Endodermal cell (in vitro differentiated cells): ENCODE data around the gene KYNU. TPM values are rescaled to one million over a fixed set of nuclear protein-coding genes. Genes with fewer than 3 reads are reported as not detected.
"Not testable (repeated sequence)": the region's sequence is repeated elsewhere in the genome, so short reads cannot be mapped to it uniquely, and the experiment has no call there.

Experiments used
- DNase-seq: peaks from one replicate; pipeline ENCODE4 v3.0.0-alpha.2; 2017
- H3K27ac ChIP-seq: 2 replicates; pipeline ENCODE4 v1.5.1; 2013; ENCODE audit warnings: mild to moderate bottlenecking, low read depth, low read length, moderate library complexity
- H3K27me3 ChIP-seq: 2 replicates; pipeline ENCODE4 v1.6.1; 2013; ENCODE audit warnings: mild to moderate bottlenecking, low read length, moderate library complexity; ENCODE audit not compliant: insufficient read depth, control insufficient read depth, poor library complexity, severe bottlenecking
- H3K36me3 ChIP-seq: 2 replicates; pipeline ENCODE4 v1.7.0; 2013; ENCODE audit warnings: mild to moderate bottlenecking, low read length, moderate library complexity; ENCODE audit not compliant: control insufficient read depth, insufficient read depth
- H3K4me1 ChIP-seq: one replicate; pipeline ENCODE4 v1.7.0; 2013; ENCODE audit warnings: low read length; ENCODE audit not compliant: control insufficient read depth, insufficient read depth
- H3K4me3 ChIP-seq: 2 replicates; pipeline ENCODE4 v1.5.1; 2013; ENCODE audit warnings: mild to moderate bottlenecking, low read length, moderate library complexity
- H3K9ac ChIP-seq: 2 replicates; pipeline ENCODE4 v1.6.1; 2013; ENCODE audit warnings: mild to moderate bottlenecking, low read length, moderate library complexity; ENCODE audit not compliant: poor library complexity, severe bottlenecking; ENCODE audit errors: extremely low read depth
- H3K9me3 ChIP-seq: 2 replicates; pipeline ENCODE4 v1.6.1; 2013; ENCODE audit warnings: mild to moderate bottlenecking, low read length, moderate library complexity; ENCODE audit not compliant: control insufficient read depth
- H3K27ac Mint-ChIP-seq: 2 replicates; pipeline ENCODE4 v1.8.0; 2020; ENCODE audit warnings: mixed read lengths
- H3K27me3 Mint-ChIP-seq: 2 replicates; pipeline ENCODE4 v1.8.0; 2021; ENCODE audit warnings: mild to moderate bottlenecking, mixed read lengths; ENCODE audit not compliant: insufficient read depth
- H3K36me3 Mint-ChIP-seq: 2 replicates; pipeline ENCODE4 v1.8.0; 2020; ENCODE audit warnings: low read depth, mixed read lengths
- H3K4me1 Mint-ChIP-seq: 2 replicates; pipeline ENCODE4 v1.8.0; 2020; ENCODE audit warnings: mixed read lengths
- H3K4me3 Mint-ChIP-seq: 2 replicates; pipeline ENCODE4 v1.8.0; 2020; ENCODE audit warnings: mild to moderate bottlenecking, moderate library complexity, mixed read lengths
- H3K9me3 Mint-ChIP-seq: 2 replicates; pipeline ENCODE4 v1.8.0; 2020; ENCODE audit warnings: mild to moderate bottlenecking, mixed read lengths
- CTCF ChIP-seq: fragments of 200-600 bp; sonication (generic); conservative IDR thresholded peaks from 2 replicates; pipeline ENCODE4 v1.5.0; 2021; ENCODE audit warnings: antibody characterized with exemption, mild to moderate bottlenecking
- WGBS, 2 experiments: methylation state at CpG; one replicate each; pipeline versions ENCODE4 v1.1.5 to v1.1.7; 2013; ENCODE audit warnings: missing lambda C conversion rate in 2 of 2, mixed read lengths in 1 of 2; ENCODE audit not compliant: insufficient coverage in 1 of 2, insufficient read length in 1 of 2; 5-methylcytosine and 5-hydroxymethylcytosine counted together
- total RNA-seq, 2 donors: library from RNA; stranded (reverse); fragmentation: NEBNext Ultra II Directional in 1 of 2; extraction: Animal tissue kit (Norgen Biotek cat#: 25700) in 1 of 2; gene quantifications; 2 replicates in 1 of 2; 3 replicates in 1 of 2; pipeline ENCODE4 v1.2.1, GENCODE V29; 2021

KYNU gene
- total RNA-seq, 2 donors from 2014 or later, result 1.2 to 4.2 TPM

GRCh38 chr2:143085125-143085784, 207.8 kb downstream of the KYNU start:
- peaks cover 5% of the 10 kb centered on the region for H3K9me3 ChIP-seq
- H3K36me3 Mint-ChIP-seq, result no peaks in the 10 kb centered on the region
- no peaks in the 10 kb centered on the region for H3K9me3 Mint-ChIP-seq
- no peaks in the 10 kb centered on the region for H3K4me1 ChIP-seq
- no peaks in the 10 kb centered on the region for H3K27me3 ChIP-seq
- WGBS, 2 experiments, result 91 to 100% methylated on average over 1 of the region's 1 CpG
- no peaks in the 10 kb centered on the region for H3K36me3 ChIP-seq
- H3K4me3 ChIP-seq, result no peak overlapping the region
- H3K4me3 Mint-ChIP-seq, result no peak overlapping the region
- no peak overlapping the region for H3K27ac ChIP-seq
- H3K4me1 Mint-ChIP-seq, result peaks cover 6% of the 10 kb centered on the region
- H3K27ac Mint-ChIP-seq, result no peak overlapping the region
- DNase-seq, result no peak
- H3K9ac ChIP-seq, result no peak overlapping the region
- TF ChIP-seq CTCF, result no peak
- no peaks in the 10 kb centered on the region for H3K27me3 Mint-ChIP-seq

DNA sequence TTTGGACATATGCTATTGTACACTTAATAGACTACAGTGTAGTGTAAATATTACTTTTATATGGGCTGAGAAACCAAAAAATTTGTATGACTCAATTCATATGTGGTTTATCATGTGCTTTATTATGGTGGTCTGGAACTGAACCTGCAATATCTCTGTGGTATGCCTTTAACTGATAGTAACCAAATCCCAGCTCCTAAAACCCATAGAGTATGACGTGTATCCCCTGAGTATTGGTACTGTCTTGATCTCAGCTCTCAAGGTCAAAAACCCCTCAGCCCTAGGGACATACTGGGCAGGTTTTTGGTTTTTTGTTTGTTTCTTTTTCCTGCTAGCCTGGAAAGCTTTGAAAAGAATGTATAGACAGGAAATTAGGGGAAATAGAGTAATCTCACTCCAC, 209.6 kb downstream of the KYNU start:
- Mint-ChIP-seq H3K4me3 (no peak overlapping the region), H3K9me3 (no peaks in the 10 kb centered on the region), H3K27me3 (no peaks in the 10 kb centered on the region), H3K4me1 (no peaks in the 10 kb centered on the region), H3K27ac (no peak overlapping the region), H3K36me3 (no peaks in the 10 kb centered on the region)
- Histone ChIP-seq H3K27me3 (no peaks in the 10 kb centered on the region), H3K9me3 (peaks cover 2% of the 10 kb centered on the region), H3K36me3 (no peaks in the 10 kb centered on the region), H3K27ac (no peak overlapping the region), H3K4me1 (no peaks in the 10 kb centered on the region), H3K9ac (no peak overlapping the region), H3K4me3 (no peak overlapping the region)
- WGBS, 2 experiments, result 80% methylated on average over 1 of the region's 1 CpG; no CpG with 5 or more reads in 1 of the 2 experiments
- DNase-seq, result no peak
- no peak for TF ChIP-seq CTCF

GRCh38 chr2:143088388-143088787, 210.9 kb downstream of the KYNU start:
- Mint-ChIP-seq H3K4me3 (no peak overlapping the region), H3K27me3 (no peaks in the 10 kb centered on the region), H3K27ac (no peak overlapping the region), H3K9me3 (no peaks in the 10 kb centered on the region), H3K36me3 (no peaks in the 10 kb centered on the region), H3K4me1 (no peaks in the 10 kb centered on the region)
- Histone ChIP-seq H3K27me3 (no peaks in the 10 kb centered on the region), H3K36me3 (no peaks in the 10 kb centered on the region), H3K4me3 (no peak overlapping the region), H3K27ac (no peak overlapping the region), H3K9me3 (no peaks in the 10 kb centered on the region), H3K9ac (no peak overlapping the region), H3K4me1 (no peaks in the 10 kb centered on the region)
- TF ChIP-seq CTCF, result no peak
- DNase-seq, result no peak
- 80 to 96% methylated on average over 1 to 3 of the region's 4 CpGs for WGBS, 2 experiments

GRCh38 chr2:143089520-143089919, 212.1 kb downstream of the KYNU start:
- not testable (repeated sequence) for H3K4me1 Mint-ChIP-seq, H3K9me3 Mint-ChIP-seq, H3K4me3 Mint-ChIP-seq, H3K27ac Mint-ChIP-seq, DNase-seq, H3K27me3 ChIP-seq, H3K9me3 ChIP-seq, H3K36me3 Mint-ChIP-seq, H3K36me3 ChIP-seq, H3K9ac ChIP-seq, H3K4me1 ChIP-seq, H3K4me3 ChIP-seq, H3K27me3 Mint-ChIP-seq, H3K27ac ChIP-seq
- WGBS, 2 experiments, result 98% methylated on average over 12 of the region's 12 CpGs; no CpG with 5 or more reads in 1 of the 2 experiments
